ENCODE results near the gene KIAA0319L.

GRCh38 chr1:35449334-35450008 is 107.7 kb downstream of the KIAA0319L start:
- TF ChIP-seq CTCF (IDR thresholded peaks at IDR 0.05; ENCODE audit: poor library complexity, severe bottlenecking) (no peak), SMC3 (conservative IDR thresholded peaks at IDR 0.05; ENCODE audit: poor library complexity) (no peak), RAD21 (conservative IDR thresholded peaks at IDR 0.05) (no peak), TAF1 (IDR thresholded peaks at IDR 0.05; ENCODE audit: low read depth) (no peak), EP300 (conservative IDR thresholded peaks at IDR 0.05; ENCODE audit: poor library complexity, severe bottlenecking) (no peak), POLR2AphosphoS5 (IDR thresholded peaks at IDR 0.05) (no peak), REST (IDR thresholded peaks at IDR 0.05; ENCODE audit: borderline replicate concordance) (no peak), MXI1 (conservative IDR thresholded peaks at IDR 0.05; ENCODE audit: poor library complexity, severe bottlenecking) (no peak), EZH2 (IDR thresholded peaks at IDR 0.05; ENCODE audit: borderline replicate concordance, insufficient read depth, low read length, poor library complexity, severe bottlenecking) (no peak)
